GM12878 (cell line): ENCODE measurements around the gene AP1AR. TPM values are rescaled to one million over a fixed set of nuclear protein-coding genes. Genes with fewer than 3 reads are reported as not detected.
A peak's percentile ranks its signal among the peaks of the same experiment; 100 is the strongest.

Experiments
- HDAC6 ChIP-seq: fragments of 200-600 bp; sonication (generic); IDR thresholded peaks from one replicate; pipeline ENCODE4 v1.8.0; 2017; ENCODE audit warnings: antibody characterized with exemption; ENCODE audit not compliant: unreplicated experiment
- KAT2A ChIP-seq: conservative IDR thresholded peaks from 2 replicates; pipeline ENCODE4 v1.6.1; 2011; ENCODE audit warnings: low read depth, low read length; ENCODE audit not compliant: control insufficient read depth
- LARP7 ChIP-seq: fragments of 450-650 bp; IDR thresholded peaks from 2 replicates; pipeline ENCODE4 v1.6.1; 2017; ENCODE audit warnings: mild to moderate bottlenecking
- NFYB ChIP-seq: IDR thresholded peaks from 2 replicates; pipeline ENCODE4 v1.6.1; 2011; ENCODE audit warnings: low read depth, mild to moderate bottlenecking, low read length, improper control_type of control experiment, moderate library complexity; ENCODE audit not compliant: insufficient read depth
- PAX5 ChIP-seq: IDR thresholded peaks from 2 replicates; pipeline ENCODE4 v1.6.1; 2011; ENCODE audit warnings: low read depth, low read length, borderline replicate concordance
- POLR2AphosphoS2 ChIP-seq: IDR thresholded peaks from 2 replicates; pipeline ENCODE4 v1.6.1; 2011; ENCODE audit warnings: low read depth, mild to moderate bottlenecking, low read length, improper control_type of control experiment, moderate library complexity
- RBBP5 ChIP-seq: fragments of 200-600 bp; sonication (generic); conservative IDR thresholded peaks from 2 replicates; pipeline ENCODE4 v1.6.1; 2016
- RFX5 ChIP-seq: IDR thresholded peaks from 2 replicates; pipeline ENCODE4 v1.6.1; 2011; ENCODE audit warnings: low read depth, low read length, improper control_type of control experiment
- SMAD5 ChIP-seq: IDR thresholded peaks from 2 replicates; pipeline ENCODE4 v1.6.1; 2016; ENCODE audit warnings: antibody characterized with exemption, low read depth
- STAT3 ChIP-seq: IDR thresholded peaks from 2 replicates; pipeline ENCODE4 v1.6.1; 2011; ENCODE audit warnings: low read depth, low read length, improper control_type of control experiment
- TAF1 ChIP-seq: IDR thresholded peaks from 2 replicates; pipeline ENCODE4 v1.6.1; 2011; ENCODE audit warnings: mild to moderate bottlenecking, low read depth, low read length, borderline replicate concordance
- polyA plus RNA-seq, 11 experiments: library from polyadenylated mRNA; depleted of rRNA in 4 of 11; unstranded in 6 of 11; stranded (reverse) in 5 of 11; fragments of >200 nt; fragmentation: Nextera tagmentation in 4 of 11; fragmentation: Illumina TruSeq in 1 of 11; extraction: Ambion mirVana in 4 of 11; extraction: Trizol in 1 of 11; gene quantifications; 1 replicate in 1 of 11; 2 replicates in 10 of 11; pipeline versions ENCODE4 v1.2.1 to v1.2.3, GENCODE V29; 2011 to 2016; ENCODE audit warnings: inconsistent platforms in 2 of 11, missing spikeins in 2 of 11, low read depth in 1 of 11
- total RNA-seq, 4 experiments: library from RNA; depleted of rRNA in 3 of 4; stranded (reverse); fragments of >200 nt in 3 of 4; fragmentation: Illumina TruSeq in 1 of 4; extraction: Trizol in 1 of 4; gene quantifications; 2 replicates each; pipeline versions ENCODE4 v1.2.1 to v1.2.3, GENCODE V29; 2013 to 2021
- TF ChIP-seq, protein P1 (sequence below): fragments of 450-650 bp; IDR thresholded peaks from 2 replicates; pipeline ENCODE4 v1.6.1; 2018; ENCODE audit warnings: borderline replicate concordance, mild to moderate bottlenecking; ENCODE audit not compliant: partially characterized antibody
- TF ChIP-seq, protein P2 (sequence below): fragments of 450-650 bp; IDR thresholded peaks from 2 replicates; pipeline ENCODE4 v1.6.1; 2016; ENCODE audit warnings: mild to moderate bottlenecking, moderate library complexity, borderline replicate concordance
- TF ChIP-seq, protein P3 (sequence below): fragments of 450-650 bp; IDR thresholded peaks from 2 replicates; pipeline ENCODE4 v1.6.1; 2017; ENCODE audit warnings: mild to moderate bottlenecking, moderate library complexity
- TF ChIP-seq, protein P4 (sequence below): fragments of 450-650 bp; IDR thresholded peaks from 2 replicates; pipeline ENCODE4 v1.6.1; 2016; ENCODE audit warnings: mild to moderate bottlenecking
- TF ChIP-seq, protein P5 (sequence below): IDR thresholded peaks from 2 replicates; pipeline ENCODE4 v1.6.1; 2012; ENCODE audit warnings: low read length, inconsistent platforms

AP1AR gene
- total and polyA plus RNA-seq, 10 of the 15 experiments (the other 5 are each of a cell fraction or from before 2014, with no cell fraction given) = 5.6 to 29.1 (median 16.3) TPM

DNA sequence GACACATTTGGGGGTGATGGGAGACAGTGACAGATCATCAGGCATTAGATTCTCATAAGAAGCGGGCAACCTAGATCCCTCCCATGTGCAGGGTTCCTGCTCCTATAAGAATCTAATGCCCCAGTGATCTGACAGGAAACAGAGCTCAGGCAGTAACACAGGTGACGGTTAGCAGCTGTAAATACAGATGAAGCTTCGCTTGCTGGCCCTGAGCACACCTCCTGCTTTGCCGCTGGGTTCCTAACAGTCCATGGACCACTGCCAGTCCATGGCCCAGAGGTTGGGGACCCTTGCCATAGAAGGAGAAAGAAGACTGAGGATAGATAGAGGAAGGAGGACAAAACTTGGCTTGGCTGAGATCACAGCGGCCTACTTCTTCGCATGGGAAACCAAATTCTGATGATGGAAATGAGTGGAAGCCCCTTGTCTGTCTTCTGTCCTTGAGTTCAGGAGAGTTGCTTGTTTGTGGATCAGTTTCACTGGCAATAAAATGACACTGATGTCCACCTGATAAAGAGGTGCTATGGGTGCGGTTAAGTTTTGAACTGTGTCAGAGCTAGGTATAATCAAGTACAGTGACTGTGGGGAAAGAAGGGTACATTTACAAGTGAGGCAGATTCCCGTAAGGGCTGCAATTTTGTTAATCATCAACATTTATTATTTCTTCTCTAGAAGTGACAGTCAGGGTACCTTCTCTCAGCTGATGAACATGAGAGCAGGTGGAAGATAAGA is 55.8 kb downstream of the AP1AR start (continued):
- TF ChIP-seq KAT2A (no peak), RBBP5 (no peak), PAX5 (no peak), LARP7 (peak; percentile 63; the same call in 1 of the 2 replicates), RFX5 (no peak), POLR2AphosphoS2 (peak; percentile 35; the same call in 1 of the 2 replicates), NFYB (peak; percentile 48; the same call in 1 of the 2 replicates), HDAC6 (no peak), STAT3 (peak; percentile 89; the same call in 1 of the 2 replicates), SMAD5 (0 out of 2 replicates have a peak, but pooled peaks have one; percentile 49), TAF1 (peak; percentile 44; the same call in 1 of the 2 replicates)
- TF ChIP-seq, protein P1, sequence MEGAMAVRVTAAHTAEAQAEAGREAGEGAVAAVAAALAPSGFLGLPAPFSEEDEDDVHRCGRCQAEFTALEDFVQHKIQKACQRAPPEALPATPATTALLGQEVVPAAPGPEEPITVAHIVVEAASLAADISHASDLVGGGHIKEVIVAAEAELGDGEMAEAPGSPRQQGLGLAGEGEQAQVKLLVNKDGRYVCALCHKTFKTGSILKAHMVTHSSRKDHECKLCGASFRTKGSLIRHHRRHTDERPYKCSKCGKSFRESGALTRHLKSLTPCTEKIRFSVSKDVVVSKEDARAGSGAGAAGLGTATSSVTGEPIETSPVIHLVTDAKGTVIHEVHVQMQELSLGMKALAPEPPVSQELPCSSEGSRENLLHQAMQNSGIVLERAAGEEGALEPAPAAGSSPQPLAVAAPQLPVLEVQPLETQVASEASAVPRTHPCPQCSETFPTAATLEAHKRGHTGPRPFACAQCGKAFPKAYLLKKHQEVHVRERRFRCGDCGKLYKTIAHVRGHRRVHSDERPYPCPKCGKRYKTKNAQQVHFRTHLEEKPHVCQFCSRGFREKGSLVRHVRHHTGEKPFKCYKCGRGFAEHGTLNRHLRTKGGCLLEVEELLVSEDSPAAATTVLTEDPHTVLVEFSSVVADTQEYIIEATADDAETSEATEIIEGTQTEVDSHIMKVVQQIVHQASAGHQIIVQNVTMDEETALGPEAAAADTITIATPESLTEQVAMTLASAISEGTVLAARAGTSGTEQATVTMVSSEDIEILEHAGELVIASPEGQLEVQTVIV = no peak
- TF ChIP-seq, protein P2, sequence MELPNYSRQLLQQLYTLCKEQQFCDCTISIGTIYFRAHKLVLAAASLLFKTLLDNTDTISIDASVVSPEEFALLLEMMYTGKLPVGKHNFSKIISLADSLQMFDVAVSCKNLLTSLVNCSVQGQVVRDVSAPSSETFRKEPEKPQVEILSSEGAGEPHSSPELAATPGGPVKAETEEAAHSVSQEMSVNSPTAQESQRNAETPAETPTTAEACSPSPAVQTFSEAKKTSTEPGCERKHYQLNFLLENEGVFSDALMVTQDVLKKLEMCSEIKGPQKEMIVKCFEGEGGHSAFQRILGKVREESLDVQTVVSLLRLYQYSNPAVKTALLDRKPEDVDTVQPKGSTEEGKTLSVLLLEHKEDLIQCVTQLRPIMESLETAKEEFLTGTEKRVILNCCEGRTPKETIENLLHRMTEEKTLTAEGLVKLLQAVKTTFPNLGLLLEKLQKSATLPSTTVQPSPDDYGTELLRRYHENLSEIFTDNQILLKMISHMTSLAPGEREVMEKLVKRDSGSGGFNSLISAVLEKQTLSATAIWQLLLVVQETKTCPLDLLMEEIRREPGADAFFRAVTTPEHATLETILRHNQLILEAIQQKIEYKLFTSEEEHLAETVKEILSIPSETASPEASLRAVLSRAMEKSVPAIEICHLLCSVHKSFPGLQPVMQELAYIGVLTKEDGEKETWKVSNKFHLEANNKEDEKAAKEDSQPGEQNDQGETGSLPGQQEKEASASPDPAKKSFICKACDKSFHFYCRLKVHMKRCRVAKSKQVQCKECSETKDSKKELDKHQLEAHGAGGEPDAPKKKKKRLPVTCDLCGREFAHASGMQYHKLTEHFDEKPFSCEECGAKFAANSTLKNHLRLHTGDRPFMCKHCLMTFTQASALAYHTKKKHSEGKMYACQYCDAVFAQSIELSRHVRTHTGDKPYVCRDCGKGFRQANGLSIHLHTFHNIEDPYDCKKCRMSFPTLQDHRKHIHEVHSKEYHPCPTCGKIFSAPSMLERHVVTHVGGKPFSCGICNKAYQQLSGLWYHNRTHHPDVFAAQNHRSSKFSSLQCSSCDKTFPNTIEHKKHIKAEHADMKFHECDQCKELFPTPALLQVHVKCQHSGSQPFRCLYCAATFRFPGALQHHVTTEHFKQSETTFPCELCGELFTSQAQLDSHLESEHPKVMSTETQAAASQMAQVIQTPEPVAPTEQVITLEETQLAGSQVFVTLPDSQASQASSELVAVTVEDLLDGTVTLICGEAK = peak; percentile 56; the same call in 1 of the 2 replicates
- TF ChIP-seq, protein P3, sequence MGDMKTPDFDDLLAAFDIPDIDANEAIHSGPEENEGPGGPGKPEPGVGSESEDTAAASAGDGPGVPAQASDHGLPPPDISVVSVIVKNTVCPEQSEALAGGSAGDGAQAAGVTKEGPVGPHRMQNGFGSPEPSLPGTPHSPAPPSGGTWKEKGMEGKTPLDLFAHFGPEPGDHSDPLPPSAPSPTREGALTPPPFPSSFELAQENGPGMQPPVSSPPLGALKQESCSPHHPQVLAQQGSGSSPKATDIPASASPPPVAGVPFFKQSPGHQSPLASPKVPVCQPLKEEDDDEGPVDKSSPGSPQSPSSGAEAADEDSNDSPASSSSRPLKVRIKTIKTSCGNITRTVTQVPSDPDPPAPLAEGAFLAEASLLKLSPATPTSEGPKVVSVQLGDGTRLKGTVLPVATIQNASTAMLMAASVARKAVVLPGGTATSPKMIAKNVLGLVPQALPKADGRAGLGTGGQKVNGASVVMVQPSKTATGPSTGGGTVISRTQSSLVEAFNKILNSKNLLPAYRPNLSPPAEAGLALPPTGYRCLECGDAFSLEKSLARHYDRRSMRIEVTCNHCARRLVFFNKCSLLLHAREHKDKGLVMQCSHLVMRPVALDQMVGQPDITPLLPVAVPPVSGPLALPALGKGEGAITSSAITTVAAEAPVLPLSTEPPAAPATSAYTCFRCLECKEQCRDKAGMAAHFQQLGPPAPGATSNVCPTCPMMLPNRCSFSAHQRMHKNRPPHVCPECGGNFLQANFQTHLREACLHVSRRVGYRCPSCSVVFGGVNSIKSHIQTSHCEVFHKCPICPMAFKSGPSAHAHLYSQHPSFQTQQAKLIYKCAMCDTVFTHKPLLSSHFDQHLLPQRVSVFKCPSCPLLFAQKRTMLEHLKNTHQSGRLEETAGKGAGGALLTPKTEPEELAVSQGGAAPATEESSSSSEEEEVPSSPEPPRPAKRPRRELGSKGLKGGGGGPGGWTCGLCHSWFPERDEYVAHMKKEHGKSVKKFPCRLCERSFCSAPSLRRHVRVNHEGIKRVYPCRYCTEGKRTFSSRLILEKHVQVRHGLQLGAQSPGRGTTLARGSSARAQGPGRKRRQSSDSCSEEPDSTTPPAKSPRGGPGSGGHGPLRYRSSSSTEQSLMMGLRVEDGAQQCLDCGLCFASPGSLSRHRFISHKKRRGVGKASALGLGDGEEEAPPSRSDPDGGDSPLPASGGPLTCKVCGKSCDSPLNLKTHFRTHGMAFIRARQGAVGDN = peak; percentile 63
- TF ChIP-seq, protein P4, sequence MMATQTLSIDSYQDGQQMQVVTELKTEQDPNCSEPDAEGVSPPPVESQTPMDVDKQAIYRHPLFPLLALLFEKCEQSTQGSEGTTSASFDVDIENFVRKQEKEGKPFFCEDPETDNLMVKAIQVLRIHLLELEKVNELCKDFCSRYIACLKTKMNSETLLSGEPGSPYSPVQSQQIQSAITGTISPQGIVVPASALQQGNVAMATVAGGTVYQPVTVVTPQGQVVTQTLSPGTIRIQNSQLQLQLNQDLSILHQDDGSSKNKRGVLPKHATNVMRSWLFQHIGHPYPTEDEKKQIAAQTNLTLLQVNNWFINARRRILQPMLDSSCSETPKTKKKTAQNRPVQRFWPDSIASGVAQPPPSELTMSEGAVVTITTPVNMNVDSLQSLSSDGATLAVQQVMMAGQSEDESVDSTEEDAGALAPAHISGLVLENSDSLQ = peak; percentile 87
- TF ChIP-seq, protein P5, sequence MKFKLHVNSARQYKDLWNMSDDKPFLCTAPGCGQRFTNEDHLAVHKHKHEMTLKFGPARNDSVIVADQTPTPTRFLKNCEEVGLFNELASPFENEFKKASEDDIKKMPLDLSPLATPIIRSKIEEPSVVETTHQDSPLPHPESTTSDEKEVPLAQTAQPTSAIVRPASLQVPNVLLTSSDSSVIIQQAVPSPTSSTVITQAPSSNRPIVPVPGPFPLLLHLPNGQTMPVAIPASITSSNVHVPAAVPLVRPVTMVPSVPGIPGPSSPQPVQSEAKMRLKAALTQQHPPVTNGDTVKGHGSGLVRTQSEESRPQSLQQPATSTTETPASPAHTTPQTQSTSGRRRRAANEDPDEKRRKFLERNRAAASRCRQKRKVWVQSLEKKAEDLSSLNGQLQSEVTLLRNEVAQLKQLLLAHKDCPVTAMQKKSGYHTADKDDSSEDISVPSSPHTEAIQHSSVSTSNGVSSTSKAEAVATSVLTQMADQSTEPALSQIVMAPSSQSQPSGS = no peak
